BLaER1 treated with 17β-estradiol and CSF1 and Interleukin-3, amounts not matched to agents 10 nM and 100 nM (cell line): Measurements from ENCODE around the gene RGL2.

Experiments used
- H3K27ac ChIP-seq, 11 experiments: shearing (Covaris generic); formaldehyde crosslinking; 2 replicates each; pipeline ENCODE4 v1.8.1; 2022
- H3K27me3 ChIP-seq, 11 experiments: shearing (Covaris generic); formaldehyde crosslinking; 2 replicates each; pipeline ENCODE4 v1.8.1; 2022
- H3K36me3 ChIP-seq, 11 experiments: shearing (Covaris generic); formaldehyde crosslinking; 2 replicates each; pipeline ENCODE4 v1.8.1; 2022
- H3K4me1 ChIP-seq, 10 experiments: shearing (Covaris generic); formaldehyde crosslinking; 2 replicates each; pipeline ENCODE4 v1.8.1; 2022
- H3K4me2 ChIP-seq, 11 experiments: shearing (Covaris generic); formaldehyde crosslinking; 2 replicates each; pipeline ENCODE4 v1.8.1; 2022
- H3K4me3 ChIP-seq, 10 experiments: shearing (Covaris generic); formaldehyde crosslinking; 2 replicates each; pipeline ENCODE4 v1.8.1; 2022
- H3K9ac ChIP-seq, 11 experiments: shearing (Covaris generic); formaldehyde crosslinking; 2 replicates each; pipeline ENCODE4 v1.8.1; 2022
- H3K9me3 ChIP-seq, 11 experiments: shearing (Covaris generic); formaldehyde crosslinking; replicated peaks in 1 of 11; 2 replicates each; pipeline ENCODE4 v1.8.1; 2022
- H4K20me1 ChIP-seq, 11 experiments: shearing (Covaris generic); formaldehyde crosslinking; 2 replicates each; pipeline ENCODE4 v1.8.1; 2022
- Cebpa-rat ChIP-seq, 11 experiments: shearing (Covaris generic); IDR thresholded peaks; 2 replicates each; pipeline ENCODE4 v1.8.1; 2022

RGL2 gene

DNA sequence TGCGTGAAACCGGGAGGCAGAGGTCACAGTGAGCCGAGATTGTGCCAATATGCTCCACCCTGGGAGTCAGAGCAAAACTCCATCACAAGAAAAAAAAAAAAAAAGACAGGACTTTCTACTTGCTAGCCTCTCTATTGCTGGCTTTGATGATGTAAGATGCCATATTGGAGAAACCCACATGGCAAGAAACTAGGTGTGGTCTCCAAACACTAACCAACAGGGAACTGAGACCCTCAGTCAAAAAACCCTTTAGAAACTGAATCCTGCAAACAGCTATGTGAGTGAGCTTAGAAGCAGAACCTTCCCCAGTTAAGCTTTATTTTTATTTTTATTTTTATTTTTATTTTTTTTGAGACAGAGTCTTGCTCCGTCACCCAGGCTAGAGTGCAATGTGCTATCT lies 37.2 kb upstream of the RGL2 start:
- no peaks in the 10 kb centered on the region for H3K36me3 ChIP-seq
- no peaks in the 10 kb centered on the region for H3K9me3 ChIP-seq
- no peak overlapping the region for H3K4me2 ChIP-seq
- H3K4me3 ChIP-seq = no peak overlapping the region
- no peak overlapping the region for H3K27ac ChIP-seq
- H3K27me3 ChIP-seq = no peaks in the 10 kb centered on the region
- no peak for TF ChIP-seq Cebpa-rat (IDR thresholded peaks at IDR 0.05)
- H3K4me1 ChIP-seq = peaks cover 0 to 1% (median 0%) of the 10 kb centered on the region in 10 experiments; a peak in 2 of 20 replicates
- no peaks in the 10 kb centered on the region for H4K20me1 ChIP-seq
- no peak overlapping the region for H3K9ac ChIP-seq

DNA sequence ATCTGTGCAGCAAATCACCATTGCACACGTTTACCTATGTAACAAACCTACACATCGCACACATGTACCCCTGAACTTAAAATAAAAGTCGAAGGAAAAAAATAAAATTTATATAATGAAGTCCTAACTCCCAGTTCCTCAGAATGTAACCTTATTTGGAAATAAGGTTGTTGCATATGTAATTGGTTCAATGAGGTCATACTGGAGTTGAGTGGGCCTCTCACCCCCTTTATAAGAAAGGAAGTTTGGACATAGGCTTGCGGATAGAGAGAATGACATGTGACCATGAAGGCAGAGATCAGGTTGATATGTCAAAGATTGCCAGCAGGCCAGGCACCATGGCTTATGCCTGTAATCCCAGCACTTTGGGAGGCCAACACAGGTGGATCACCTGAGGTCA lies 34.9 kb upstream of the RGL2 start:
- Histone ChIP-seq H3K4me2 (no peak overlapping the region), H3K4me3 (no peak overlapping the region), H3K4me1 (peaks cover 0 to 5% (median 0%) of the 10 kb centered on the region in 10 experiments; a peak in 2 of 20 replicates), H3K27me3 (no peaks in the 10 kb centered on the region), H4K20me1 (no peaks in the 10 kb centered on the region), H3K36me3 (no peaks in the 10 kb centered on the region), H3K9me3 (no peaks in the 10 kb centered on the region), H3K9ac (no peak overlapping the region), H3K27ac (no peak overlapping the region)
- TF ChIP-seq Cebpa-rat (IDR thresholded peaks at IDR 0.05) = no peak

DNA sequence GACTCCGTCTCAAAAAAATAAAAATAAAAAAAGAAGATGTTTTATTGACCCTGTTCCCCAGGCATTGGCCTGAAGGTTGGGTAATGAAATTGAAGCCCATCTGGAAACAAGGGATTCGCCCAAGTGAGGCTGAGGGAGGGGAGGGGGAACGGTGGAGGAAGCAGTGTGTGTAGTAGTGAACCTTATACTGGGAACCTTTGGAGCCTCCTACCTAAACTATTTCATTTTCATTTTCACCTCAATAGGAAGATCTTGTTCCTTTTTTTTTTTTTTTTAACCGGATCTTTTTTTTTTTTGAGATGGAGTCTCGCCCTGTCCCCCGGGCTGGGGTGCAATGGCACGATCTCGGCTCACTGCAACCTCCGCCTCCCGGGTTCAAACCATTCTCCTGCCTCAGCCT lies 32.0 kb upstream of the RGL2 start:
- Histone ChIP-seq H3K27ac (no peak overlapping the region), H3K9me3 (no peaks in the 10 kb centered on the region), H4K20me1 (no peaks in the 10 kb centered on the region), H3K4me2 (no peak overlapping the region), H3K4me3 (no peak overlapping the region), H3K36me3 (no peaks in the 10 kb centered on the region), H3K9ac (no peak overlapping the region), H3K27me3 (no peaks in the 10 kb centered on the region), H3K4me1 (peaks cover 0 to 5% (median 0%) of the 10 kb centered on the region in 10 experiments; a peak in 2 of 20 replicates)
- no peak for TF ChIP-seq Cebpa-rat (IDR thresholded peaks at IDR 0.05)

- no peak overlapping the region for H3K4me2 ChIP-seq
- H3K9ac ChIP-seq = no peak overlapping the region
- no peaks in the 10 kb centered on the region for H3K27me3 ChIP-seq
- H3K4me1 ChIP-seq = peaks cover 4 to 10% (median 6%) of the 10 kb centered on the region in 10 experiments
- no peak for TF ChIP-seq Cebpa-rat (IDR thresholded peaks at IDR 0.05)
- no peak overlapping the region for H3K4me3 ChIP-seq
- no peaks in the 10 kb centered on the region for H4K20me1 ChIP-seq
- no peaks in the 10 kb centered on the region for H3K9me3 ChIP-seq
- no peak overlapping the region for H3K27ac ChIP-seq
- H3K36me3 ChIP-seq = no peaks in the 10 kb centered on the region
These were observed 30.3 kb upstream of the RGL2 start for GRCh38 chr6:33329058-33329457.

DNA sequence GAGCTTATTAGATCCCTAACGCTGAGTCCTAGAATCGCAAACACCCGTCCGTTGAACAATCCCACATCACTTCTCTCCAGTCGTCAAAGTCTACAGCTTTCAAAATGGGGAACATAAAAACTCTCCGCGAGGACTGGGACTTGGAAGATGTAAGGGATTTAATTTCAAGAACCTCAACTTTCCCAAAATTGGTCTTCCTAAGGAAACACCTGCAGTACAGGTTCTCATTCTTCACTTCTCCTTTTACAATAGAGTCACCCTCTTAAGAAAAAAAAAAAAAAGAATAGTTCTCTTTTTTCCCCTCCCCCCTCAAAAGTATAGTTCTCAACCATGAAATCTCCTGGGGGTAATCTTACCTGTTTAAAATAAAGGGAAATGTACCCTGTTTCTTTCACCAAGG lies 25.4 kb upstream of the RGL2 start:
- H3K27ac ChIP-seq = peak overlapping the region; percentile 77 to 92 (median 83); a peak in 21 of 22 replicates

GRCh38 chr6:33323623-33323948 lies 24.8 kb upstream of the RGL2 start:
- TF ChIP-seq Cebpa-rat (IDR thresholded peaks at IDR 0.05) = no peak
- Histone ChIP-seq H3K4me2 (peak overlapping the region; percentile 86 to 100 (median 96)), H3K4me3 (peak overlapping the region; percentile 71 to 91 (median 86)), H3K4me1 (peaks cover 45 to 51% (median 49%) of the 10 kb centered on the region in 10 experiments), H3K27ac (peak overlapping the region; percentile 77 to 92 (median 83); a peak in 21 of 22 replicates), H3K27me3 (no peaks in the 10 kb centered on the region), H3K9ac (peak overlapping the region; percentile 87 to 94 (median 90)), H3K36me3 (peaks cover 27 to 32% (median 29%) of the 10 kb centered on the region in 11 experiments), H4K20me1 (peaks cover 8 to 35% (median 29%) of the 10 kb centered on the region in 11 experiments; a peak in 20 of 22 replicates), H3K9me3 (no peaks in the 10 kb centered on the region)

More for the DNA sequence above, 25.4 kb upstream of the RGL2 start:
- Histone ChIP-seq H3K4me3 (peak overlapping the region; percentile 71 to 91 (median 86)), H3K27me3 (no peaks in the 10 kb centered on the region), H4K20me1 (peaks cover 8 to 30% (median 24%) of the 10 kb centered on the region in 11 experiments; a peak in 20 of 22 replicates), H3K9ac (peak overlapping the region; percentile 87 to 94 (median 90); a peak in 21 of 22 replicates), H3K4me1 (peaks cover 40 to 46% (median 43%) of the 10 kb centered on the region in 10 experiments), H3K9me3 (no peaks in the 10 kb centered on the region), H3K4me2 (peak overlapping the region; percentile 86 to 100 (median 96)), H3K36me3 (peaks cover 22 to 27% (median 24%) of the 10 kb centered on the region in 11 experiments)
- TF ChIP-seq Cebpa-rat (IDR thresholded peaks at IDR 0.05) = no peak

GRCh38 chr6:33321227-33321626 lies 22.5 kb upstream of the RGL2 start:
- Histone ChIP-seq H4K20me1 (peaks cover 8 to 47% (median 35%) of the 10 kb centered on the region in 11 experiments; a peak in 20 of 22 replicates), H3K36me3 (peaks cover 30 to 40% (median 33%) of the 10 kb centered on the region in 11 experiments), H3K4me1 (peaks cover 60 to 67% (median 64%) of the 10 kb centered on the region in 10 experiments), H3K27ac (peak overlapping the region in 8 of 11 experiments; percentile 77 to 92 (median 89); a peak in 10 of 22 replicates), H3K27me3 (no peaks in the 10 kb centered on the region), H3K4me3 (peak overlapping the region; percentile 71 to 91 (median 86); a peak in 19 of 20 replicates), H3K9me3 (no peaks in the 10 kb centered on the region), H3K9ac (peak overlapping the region; percentile 87 to 94 (median 90)), H3K4me2 (peak overlapping the region; percentile 86 to 100 (median 96))
- TF ChIP-seq Cebpa-rat (IDR thresholded peaks at IDR 0.05) = no peak

GRCh38 chr6:33320315-33321181 lies 21.8 kb upstream of the RGL2 start:
- Histone ChIP-seq H3K9me3 (no peaks in the 10 kb centered on the region), H3K9ac (peak overlapping the region; percentile 64 to 94 (median 90); a peak in 19 of 22 replicates)

DNA sequence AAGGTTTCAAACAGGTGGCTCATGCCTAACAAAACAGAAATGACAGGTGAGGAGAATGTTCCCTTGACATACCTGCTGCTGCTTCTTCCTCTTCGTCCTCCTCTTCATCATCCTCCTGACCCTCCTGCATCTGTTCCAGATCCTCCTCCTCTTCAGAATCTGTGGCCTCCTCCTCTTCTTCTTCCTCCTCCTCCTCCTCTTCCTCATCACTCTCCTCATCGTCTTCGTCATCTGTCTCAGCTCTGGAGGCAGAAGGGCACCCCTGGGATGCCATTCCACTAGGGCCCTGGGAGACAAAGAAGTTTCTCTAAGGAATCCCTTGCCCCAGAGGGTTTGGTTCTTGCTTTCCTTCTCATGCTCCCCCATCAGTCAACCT lies 21.2 kb upstream of the RGL2 start:
- Histone ChIP-seq H3K9me3 (no peaks in the 10 kb centered on the region), H3K27me3 (no peaks in the 10 kb centered on the region), H4K20me1 (peaks cover 8 to 51% (median 35%) of the 10 kb centered on the region in 11 experiments; a peak in 20 of 22 replicates), H3K4me1 (peaks cover 73 to 80% (median 76%) of the 10 kb centered on the region in 10 experiments), H3K27ac (peak overlapping the region in 1 of 11 experiments; percentile 25; a peak in 2 of 22 replicates), H3K9ac (peak overlapping the region; percentile 64 to 94 (median 90); a peak in 18 of 22 replicates), H3K4me2 (peak overlapping the region; percentile 86 to 100 (median 96)), H3K36me3 (peaks cover 30 to 44% (median 34%) of the 10 kb centered on the region in 11 experiments), H3K4me3 (peak overlapping the region in 7 of 10 experiments; percentile 65 to 91 (median 77); a peak in 6 of 20 replicates)
- no peak for TF ChIP-seq Cebpa-rat (IDR thresholded peaks at IDR 0.05)

More at GRCh38 chr6:33320315-33321181, 21.8 kb upstream of the RGL2 start:
- no peak for TF ChIP-seq Cebpa-rat (IDR thresholded peaks at IDR 0.05)
- peak overlapping the region; percentile 86 to 100 (median 96) for H3K4me2 ChIP-seq
- peaks cover 30 to 43% (median 34%) of the 10 kb centered on the region in 11 experiments for H3K36me3 ChIP-seq
- H3K27me3 ChIP-seq = no peaks in the 10 kb centered on the region
- peak overlapping the region in 9 of 10 experiments; percentile 77 to 91 (median 87); a peak in 15 of 20 replicates for H3K4me3 ChIP-seq
- peak overlapping the region in 3 of 11 experiments; percentile 80 to 91 (median 83); a peak in 3 of 22 replicates for H3K27ac ChIP-seq
- H3K4me1 ChIP-seq = peaks cover 67 to 73% (median 70%) of the 10 kb centered on the region in 10 experiments
- peaks cover 8 to 51% (median 35%) of the 10 kb centered on the region in 11 experiments; a peak in 20 of 22 replicates for H4K20me1 ChIP-seq
